NB4 (cell line): ENCODE data around the gene AMPH.

Experiments used
- CTCF ChIP-seq: IDR thresholded peaks from one replicate; pipeline ENCODE4 v1.5.1; 2012; ENCODE audit warnings: low read depth, low read length
- MAX ChIP-seq: IDR thresholded peaks from 2 replicates; pipeline ENCODE4 v1.6.1; 2011; ENCODE audit warnings: low read depth, low read length
- MYC ChIP-seq: IDR thresholded peaks from 2 replicates; pipeline ENCODE4 v1.6.1; 2011; ENCODE audit warnings: low read depth, low read length
- POLR2A ChIP-seq: IDR thresholded peaks from 2 replicates; pipeline ENCODE4 v1.6.1; 2011; ENCODE audit warnings: mild to moderate bottlenecking; ENCODE audit not compliant: insufficient read length; ENCODE audit errors: extremely low read depth

- no peak for TF ChIP-seq CTCF
- TF ChIP-seq POLR2A: no peak
- no peak for TF ChIP-seq MAX
- TF ChIP-seq MYC: no peak
Measured at GRCh38 chr7:38351601-38352000, 279.6 kb downstream of the AMPH start.
